Mesenchymal stem cell (in vitro differentiated cells and primary cell): Measurements from ENCODE around the gene ECI2. TPM values are rescaled to one million over a fixed set of nuclear protein-coding genes. Genes with fewer than 3 reads are reported as not detected.

Experiments used
- DNase-seq: peaks from one replicate; pipeline ENCODE4 v3.0.0-alpha.2; 2013
- H2AFZ ChIP-seq: one replicate; pipeline ENCODE4 v1.6.1; 2013; ENCODE audit warnings: low read depth, mild to moderate bottlenecking, control low read depth, inconsistent platforms, low read length, moderate library complexity
- H2AK5ac ChIP-seq: 2 replicates; pipeline ENCODE4 v1.6.1; 2013; ENCODE audit warnings: low read length, moderate library complexity, mild to moderate bottlenecking, inconsistent platforms; ENCODE audit not compliant: severe bottlenecking
- H2BK120ac ChIP-seq: one replicate; pipeline ENCODE4 v1.6.1; 2013; ENCODE audit warnings: low read depth, mild to moderate bottlenecking, inconsistent platforms, low read length, moderate library complexity
- H2BK12ac ChIP-seq, 2 experiments: one replicate each; pipeline ENCODE4 v1.6.1; 2013; ENCODE audit warnings: inconsistent platforms in 2 of 2, low read length in 2 of 2, mild to moderate bottlenecking in 2 of 2, moderate library complexity in 2 of 2, control low read depth in 1 of 2
- H2BK15ac ChIP-seq: one replicate; pipeline ENCODE4 v1.6.1; 2013; ENCODE audit warnings: mild to moderate bottlenecking, low read depth, inconsistent platforms; ENCODE audit not compliant: poor library complexity, severe bottlenecking
- H2BK5ac ChIP-seq: 2 replicates; pipeline ENCODE4 v1.6.1; 2013; ENCODE audit warnings: low read depth, mild to moderate bottlenecking, low read length, control low read depth, inconsistent platforms; ENCODE audit not compliant: poor library complexity, severe bottlenecking
- H3K14ac ChIP-seq, 2 experiments: one replicate each; pipeline ENCODE4 v1.6.1; 2013; ENCODE audit warnings: inconsistent platforms in 2 of 2, low read length in 2 of 2, control low read depth in 1 of 2, mild to moderate bottlenecking in 1 of 2, moderate library complexity in 1 of 2
- H3K18ac ChIP-seq, 2 experiments: one replicate each; pipeline ENCODE4 v1.6.1; 2013; ENCODE audit warnings: inconsistent platforms in 2 of 2, low read length in 2 of 2, control low read depth in 1 of 2, low read depth in 1 of 2, mild to moderate bottlenecking in 1 of 2
- H3K23ac ChIP-seq, 2 experiments: one replicate each; pipeline ENCODE4 v1.6.1; 2013; ENCODE audit warnings: inconsistent platforms in 2 of 2, low read length in 2 of 2, mild to moderate bottlenecking in 2 of 2, moderate library complexity in 2 of 2, control low read depth in 1 of 2
- H3K27ac ChIP-seq: 2 replicates; pipeline ENCODE4 v1.5.1; 2013; ENCODE audit warnings: mild to moderate bottlenecking, moderate library complexity, low read length, control low read depth, inconsistent platforms; ENCODE audit not compliant: poor library complexity, severe bottlenecking
- H3K27me3 ChIP-seq, 2 experiments: 2 replicates each; pipeline versions ENCODE4 v1.6.1 to v1.7.0; 2013; ENCODE audit warnings: low read length in 2 of 2, mild to moderate bottlenecking in 2 of 2, moderate library complexity in 2 of 2, control low read depth in 1 of 2, inconsistent platforms in 1 of 2; ENCODE audit not compliant: control insufficient read depth in 1 of 2, insufficient read depth in 1 of 2
- H3K36me3 ChIP-seq, 2 experiments: 2 replicates each; pipeline versions ENCODE4 v1.6.1 to v1.7.0; 2013; ENCODE audit warnings: low read length in 2 of 2, control low read depth in 1 of 2, inconsistent platforms in 1 of 2, low read depth in 1 of 2, mild to moderate bottlenecking in 1 of 2; ENCODE audit not compliant: insufficient read depth in 2 of 2, control insufficient read depth in 1 of 2
- H3K4ac ChIP-seq, 2 experiments: one replicate each; pipeline ENCODE4 v1.6.1; 2013; ENCODE audit warnings: inconsistent platforms in 2 of 2, low read length in 2 of 2, mild to moderate bottlenecking in 2 of 2, moderate library complexity in 2 of 2, control low read depth in 1 of 2, low read depth in 1 of 2
- H3K4me1 ChIP-seq: 2 replicates; pipeline ENCODE4 v1.6.1; 2013; ENCODE audit warnings: low read depth, low read length, control low read depth; ENCODE audit not compliant: control insufficient read depth, insufficient read depth
- H3K4me2 ChIP-seq: 2 replicates; pipeline ENCODE4 v1.6.1; 2013; ENCODE audit warnings: low read length, mild to moderate bottlenecking, inconsistent platforms; ENCODE audit not compliant: poor library complexity, severe bottlenecking
- H3K4me3 ChIP-seq, 2 experiments: 2 replicates each; pipeline versions ENCODE4 v1.5.1 to v1.7.0; 2013; ENCODE audit warnings: low read length in 2 of 2, mild to moderate bottlenecking in 2 of 2, control low read depth in 1 of 2, low read depth in 1 of 2; ENCODE audit not compliant: insufficient read depth in 1 of 2
- H3K79me1 ChIP-seq: replicated peaks from 2 replicates; pipeline ENCODE4 v1.6.1; 2013; ENCODE audit warnings: mild to moderate bottlenecking, control low read depth, low read length, inconsistent platforms; ENCODE audit not compliant: poor library complexity, severe bottlenecking
- H3K9ac ChIP-seq: 2 replicates; pipeline ENCODE4 v1.7.0; 2013; ENCODE audit warnings: mild to moderate bottlenecking, low read length, moderate library complexity
- H3K9me3 ChIP-seq: 2 replicates; pipeline ENCODE4 v1.7.0; 2013; ENCODE audit warnings: mild to moderate bottlenecking, low read length; ENCODE audit not compliant: control insufficient read depth
- H4K8ac ChIP-seq: one replicate; pipeline ENCODE4 v1.6.1; 2013; ENCODE audit warnings: inconsistent platforms, mild to moderate bottlenecking, low read length, moderate library complexity
- H4K91ac ChIP-seq: one replicate; pipeline ENCODE4 v1.6.1; 2013; ENCODE audit warnings: mild to moderate bottlenecking, low read length, inconsistent platforms
- WGBS: methylation state at CpG from one replicate; pipeline ENCODE4 v1.1.7; 2013; ENCODE audit warnings: mixed read lengths; 5-methylcytosine and 5-hydroxymethylcytosine counted together
- polyA plus RNA-seq, 2 experiments: library from polyadenylated mRNA; stranded (reverse); fragments of 200-250 nt; gene quantifications; one replicate each; pipeline ENCODE4 v1.2.3, GENCODE V29; 2013

Gene ECI2
- polyA plus RNA-seq (2013, experiment 1 of 2) = 93.9 TPM
- polyA plus RNA-seq (2013, experiment 2 of 2) = 92.2 TPM

DNA sequence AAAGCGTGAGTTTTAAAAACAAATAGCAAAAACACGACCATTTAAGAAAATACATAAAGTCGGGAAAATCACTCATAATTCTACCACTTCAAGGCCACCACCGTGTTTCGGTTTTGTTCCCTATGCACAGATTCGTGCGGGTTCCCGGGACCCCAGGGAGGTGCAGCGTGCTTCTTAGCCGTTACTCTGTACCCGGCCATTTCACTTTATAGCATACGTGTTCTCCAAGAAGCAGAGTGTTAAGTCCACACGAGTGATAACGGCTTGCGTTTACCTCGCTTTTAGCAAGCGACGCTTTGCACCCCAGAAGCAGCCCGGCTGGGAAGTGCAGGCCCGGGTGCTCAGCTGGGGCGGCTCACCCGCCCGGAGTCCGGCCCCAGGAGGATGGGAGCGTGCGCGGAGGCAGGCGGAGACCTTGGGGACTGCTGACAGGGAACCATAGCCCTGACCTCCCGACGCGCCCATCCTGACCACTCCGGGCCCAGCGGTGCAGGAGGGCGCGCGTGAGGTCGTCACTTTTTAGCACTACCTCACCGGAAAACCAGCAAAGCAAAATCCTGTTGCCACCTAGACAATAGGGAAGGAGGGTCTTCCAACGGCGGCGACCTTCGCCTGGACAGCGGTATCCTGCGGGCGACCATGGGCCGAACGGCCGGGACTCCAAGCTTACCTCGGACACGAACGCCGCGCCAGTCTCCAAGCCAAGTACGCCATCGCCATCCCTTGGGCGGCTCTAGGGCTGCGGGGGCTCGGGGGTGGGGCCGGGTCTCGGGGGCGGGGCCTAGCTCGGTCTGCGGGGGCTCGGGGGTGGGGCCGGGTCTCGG is at the start of gene ECI2:
TSS of gene ECI2 (minus strand) at position 735 of the 824 bp plus-strand sequence. CDS start at position 720, 15 bp downstream.
- Histone ChIP-seq H2BK15ac (peak within 1 kb of the TSS; percentile 75), H3K23ac (peak within 1 kb of the TSS in 1 of 2 experiments; percentile 25), H3K4me3 (peak within 1 kb of the TSS; percentile 70 to 99), H2BK12ac (peak within 1 kb of the TSS in 1 of 2 experiments; percentile 29), H3K14ac (peak within 1 kb of the TSS; percentile 37 to 62), H3K4me2 (peak within 1 kb of the TSS; percentile 95), H3K79me1 (peaks cover 16% of the 10 kb centered on the region), H3K36me3 (peaks cover 11 to 31% of the 10 kb centered on the region in 2 experiments), H2AK5ac (no peak within 1 kb of the TSS), H3K9me3 (no peaks in the 10 kb centered on the region), H3K18ac (peak within 1 kb of the TSS; percentile 68 to 94), H3K9ac (peak within 1 kb of the TSS; percentile 99), H2AFZ (peak within 1 kb of the TSS; percentile 33), H4K91ac (peak within 1 kb of the TSS; percentile 89), H3K27ac (peak within 1 kb of the TSS; percentile 65), H4K8ac (peak within 1 kb of the TSS; percentile 66), H3K4me1 (peaks cover 5% of the 10 kb centered on the region), H2BK120ac (no peak within 1 kb of the TSS), H2BK5ac (peak within 1 kb of the TSS; percentile 83), H3K4ac (peak within 1 kb of the TSS; percentile 9 to 89), H3K27me3 (no peaks in the 10 kb centered on the region)
- 1% methylated on average over 62 of the region's 66 CpGs for WGBS
- DNase-seq = peak; percentile 76

DNA sequence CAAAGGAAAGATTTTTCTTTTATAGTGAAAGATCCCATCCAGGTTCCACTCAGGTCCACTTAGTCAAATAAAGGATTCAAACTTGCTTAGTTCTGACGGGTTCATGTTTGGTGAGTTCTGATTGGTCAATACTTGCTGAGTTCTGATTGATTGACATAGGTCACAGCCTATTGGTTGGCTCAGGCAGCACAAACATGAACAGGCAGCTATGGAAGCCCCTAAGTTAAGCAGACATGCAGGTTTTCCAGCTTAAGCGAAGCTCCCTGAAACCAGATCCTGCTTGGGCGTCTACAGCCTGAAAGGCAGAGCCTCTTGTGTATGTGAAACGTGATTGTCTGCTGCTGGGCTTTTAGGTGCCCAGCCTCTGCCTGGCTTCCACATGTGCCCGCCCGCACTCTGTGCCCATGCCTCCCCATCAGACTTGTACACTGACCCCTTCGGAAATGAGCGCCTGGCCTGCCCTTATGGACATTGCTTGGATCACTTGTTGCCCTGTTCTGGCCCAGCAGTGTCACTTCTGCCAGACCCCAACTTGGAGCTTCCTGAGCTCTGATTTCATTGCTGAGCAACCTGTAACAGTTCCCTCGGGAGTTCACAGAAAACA is 45.4 kb upstream of the ECI2 start:
- no peak overlapping the region for H2BK5ac ChIP-seq
- H4K8ac ChIP-seq = no peak overlapping the region
- no peak overlapping the region for H3K4me2 ChIP-seq
- no peak overlapping the region for H3K4me3 ChIP-seq
- H3K4ac ChIP-seq = no peak overlapping the region
- no peak overlapping the region for H3K23ac ChIP-seq
- no peak overlapping the region for H2AFZ ChIP-seq
- H3K27me3 ChIP-seq = peaks cover 4 to 9% of the 10 kb centered on the region in 2 experiments
- no peak overlapping the region for H2BK15ac ChIP-seq
- DNase-seq = peak; percentile 28
- no peak overlapping the region for H2BK120ac ChIP-seq
- H3K9ac ChIP-seq = no peak overlapping the region
- no peak overlapping the region for H4K91ac ChIP-seq
- H3K27ac ChIP-seq = no peak overlapping the region
- H3K36me3 ChIP-seq = no peaks in the 10 kb centered on the region
- no peak overlapping the region for H2AK5ac ChIP-seq
- H2BK12ac ChIP-seq = no peak overlapping the region
- no peak overlapping the region for H3K14ac ChIP-seq
- H3K9me3 ChIP-seq = no peaks in the 10 kb centered on the region
- H3K79me1 ChIP-seq = no peaks in the 10 kb centered on the region
- no peak overlapping the region for H3K18ac ChIP-seq
- no peaks in the 10 kb centered on the region for H3K4me1 ChIP-seq
- 79% methylated on average over 8 of the region's 9 CpGs for WGBS

DNA sequence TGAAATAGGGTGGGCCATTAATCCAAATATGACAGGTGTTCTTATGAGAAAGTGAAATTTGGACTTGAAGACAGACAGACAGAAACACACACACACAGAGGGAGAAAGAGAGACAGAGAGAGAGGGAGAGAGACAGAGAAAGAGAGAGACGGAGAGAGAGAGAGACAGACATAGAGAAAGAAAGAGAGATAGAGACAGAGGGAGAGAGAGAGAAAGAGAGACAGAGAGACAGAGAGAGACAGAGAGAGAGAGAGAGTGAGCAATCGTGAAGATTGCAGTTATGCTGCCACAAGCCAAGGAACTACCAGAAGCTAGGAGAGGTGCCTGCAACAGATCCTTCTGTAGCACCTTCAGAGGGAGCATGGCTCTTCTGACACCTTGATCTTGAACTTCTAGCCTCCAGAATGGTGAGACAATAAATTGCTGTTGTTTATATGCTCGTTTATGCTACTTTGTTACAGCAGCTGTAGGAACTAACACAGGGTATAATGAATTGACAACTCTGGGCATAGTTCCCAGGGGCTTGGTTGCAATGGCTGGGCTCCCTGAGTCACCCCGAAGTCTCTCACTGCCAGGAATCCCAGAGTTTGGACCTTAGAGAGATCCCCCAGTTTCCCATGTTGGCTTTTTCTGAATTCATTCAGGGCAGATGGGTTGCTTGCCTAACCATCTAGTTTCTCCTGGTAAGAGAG is 44.7 kb upstream of the ECI2 start:
- Histone ChIP-seq H3K4me1 (no peaks in the 10 kb centered on the region), H3K27me3 (peaks cover 4 to 9% of the 10 kb centered on the region in 2 experiments), H3K4me3 (no peak overlapping the region), H3K79me1 (no peaks in the 10 kb centered on the region), H2BK12ac (no peak overlapping the region), H2AFZ (no peak overlapping the region), H3K36me3 (no peaks in the 10 kb centered on the region), H3K18ac (no peak overlapping the region), H3K9me3 (no peaks in the 10 kb centered on the region), H2BK15ac (no peak overlapping the region), H3K23ac (no peak overlapping the region), H3K4me2 (no peak overlapping the region), H2BK5ac (no peak overlapping the region), H3K27ac (no peak overlapping the region), H3K4ac (no peak overlapping the region), H4K91ac (no peak overlapping the region), H4K8ac (no peak overlapping the region), H2BK120ac (no peak overlapping the region), H3K14ac (no peak overlapping the region), H2AK5ac (no peak overlapping the region), H3K9ac (no peak overlapping the region)
- DNase-seq = no peak
- 82% methylated on average over 4 of the region's 4 CpGs for WGBS
